T-helper 17 cell (primary cell): ENCODE results near the gene AKR1C4. TPM values are rescaled to one million over a fixed set of nuclear protein-coding genes. Genes with fewer than 3 reads are reported as not detected.
"Not testable (repeated sequence)": the region's sequence is repeated elsewhere in the genome, so short reads cannot be mapped to it uniquely, and the experiment has no call there.

Experiments used
- ATAC-seq: fragments of 150-1000 bp; cut with Tn5 transposase; 2 replicates; pipeline ENCODE4 v1.10.0; 2021; ENCODE audit warnings: mild to moderate bottlenecking, moderate library complexity
- DNase-seq, 3 donors: peaks; one replicate each; pipeline versions ENCODE4 v3.0.0 to v3.0.0-alpha.2; 2020 to 2021
- H3K9me3 ChIP-seq: one replicate; pipeline ENCODE4 v1.7.0; 2013; ENCODE audit warnings: low read length, mild to moderate bottlenecking; ENCODE audit not compliant: control insufficient read depth, poor library complexity, severe bottlenecking
- H3K27ac Mint-ChIP-seq: one replicate; pipeline ENCODE4 v1.8.0; 2022; ENCODE audit warnings: mild to moderate bottlenecking, moderate library complexity, mixed read lengths
- H3K27me3 Mint-ChIP-seq: one replicate; pipeline ENCODE4 v1.8.0; 2022; ENCODE audit warnings: mixed read lengths
- H3K36me3 Mint-ChIP-seq: one replicate; pipeline ENCODE4 v1.8.0; 2022; ENCODE audit warnings: low read depth, mixed read lengths
- H3K4me1 Mint-ChIP-seq: one replicate; pipeline ENCODE4 v1.8.0; 2022; ENCODE audit warnings: mild to moderate bottlenecking, mixed read lengths
- H3K4me3 Mint-ChIP-seq: one replicate; pipeline ENCODE4 v1.8.0; 2022; ENCODE audit warnings: mild to moderate bottlenecking, moderate library complexity, mixed read lengths
- total RNA-seq, 4 donors: library from RNA in 2 of 4; stranded (reverse) in 2 of 4; gene quantifications; one replicate each; pipeline ENCODE4 v1.2.3 and lab custom pipeline; 2022 to 2026

The AKR1C4 gene
- total RNA-seq, 2 donors from 2014 or later: not detected

- H3K4me3 Mint-ChIP-seq: no peak overlapping the region
- no peak for DNase-seq
- no peaks in the 10 kb centered on the region for H3K4me1 Mint-ChIP-seq
- no peak for ATAC-seq
- no peak overlapping the region for H3K27ac Mint-ChIP-seq
- peaks cover 6% of the 10 kb centered on the region for H3K36me3 Mint-ChIP-seq
- no peaks in the 10 kb centered on the region for H3K9me3 ChIP-seq
- no peaks in the 10 kb centered on the region for H3K27me3 Mint-ChIP-seq
These were observed 12.7 kb upstream of the AKR1C4 start for GRCh38 chr10:5183923-5184322.

- H3K9me3 ChIP-seq: no peaks in the 10 kb centered on the region
- Mint-ChIP-seq H3K36me3 (peaks cover 6% of the 10 kb centered on the region), H3K27ac (no peak within 1 kb of the TSS), H3K4me1 (no peaks in the 10 kb centered on the region), H3K27me3 (no peaks in the 10 kb centered on the region), H3K4me3 (no peak within 1 kb of the TSS)
- DNase-seq: no peak
- ATAC-seq: no peak
These were observed 11.5 kb upstream of the AKR1C4 start, which contains the start of gene AKR1C8 for GRCh38 chr10:5184987-5185775. AKR1C8 (minus strand) TSS chr10:5185150; CDS start chr10:5185104, 46 bp downstream.

- Mint-ChIP-seq H3K27ac (no peak overlapping the region), H3K4me3 (no peak overlapping the region), H3K36me3 (peaks cover 6% of the 10 kb centered on the region)
These were observed 8.8 kb upstream of the AKR1C4 start for GRCh38 chr10:5187867-5188266.

DNA sequence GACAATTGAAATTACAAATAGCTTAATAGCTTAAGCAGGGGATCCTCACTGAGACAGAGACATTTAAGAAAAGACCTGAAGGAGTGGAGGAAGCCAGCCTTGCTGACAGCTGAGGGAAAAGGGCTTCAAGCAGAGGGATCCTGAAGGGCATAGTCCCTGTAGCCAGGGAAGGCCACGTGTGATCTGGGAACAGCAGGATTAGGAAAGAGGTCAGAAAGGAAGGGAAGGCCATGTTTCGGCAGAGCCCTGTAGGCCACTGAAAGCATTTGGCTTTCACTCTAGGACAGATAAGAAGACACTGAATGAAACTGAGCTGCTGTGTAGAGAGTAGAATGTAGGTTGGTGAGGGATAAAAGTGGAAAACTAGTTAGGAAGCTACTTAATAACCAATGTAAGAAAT, 8.3 kb upstream of the AKR1C4 start:
- no peaks in the 10 kb centered on the region for H3K9me3 ChIP-seq
- H3K4me3 Mint-ChIP-seq: no peak overlapping the region
- no peak for DNase-seq
- ATAC-seq: no peak
- H3K27me3 Mint-ChIP-seq: no peaks in the 10 kb centered on the region
- H3K36me3 Mint-ChIP-seq: peaks cover 5% of the 10 kb centered on the region
- no peak overlapping the region for H3K27ac Mint-ChIP-seq
- H3K4me1 Mint-ChIP-seq: no peaks in the 10 kb centered on the region

More at GRCh38 chr10:5187867-5188266, 8.8 kb upstream of the AKR1C4 start:
- no peak for DNase-seq
- H3K27me3 Mint-ChIP-seq: no peaks in the 10 kb centered on the region
- no peaks in the 10 kb centered on the region for H3K9me3 ChIP-seq
- H3K4me1 Mint-ChIP-seq: no peaks in the 10 kb centered on the region
- ATAC-seq: no peak

GRCh38 chr10:5194431-5194830, 2.2 kb upstream of the AKR1C4 start:
- no peak overlapping the region for H3K27ac Mint-ChIP-seq

DNA sequence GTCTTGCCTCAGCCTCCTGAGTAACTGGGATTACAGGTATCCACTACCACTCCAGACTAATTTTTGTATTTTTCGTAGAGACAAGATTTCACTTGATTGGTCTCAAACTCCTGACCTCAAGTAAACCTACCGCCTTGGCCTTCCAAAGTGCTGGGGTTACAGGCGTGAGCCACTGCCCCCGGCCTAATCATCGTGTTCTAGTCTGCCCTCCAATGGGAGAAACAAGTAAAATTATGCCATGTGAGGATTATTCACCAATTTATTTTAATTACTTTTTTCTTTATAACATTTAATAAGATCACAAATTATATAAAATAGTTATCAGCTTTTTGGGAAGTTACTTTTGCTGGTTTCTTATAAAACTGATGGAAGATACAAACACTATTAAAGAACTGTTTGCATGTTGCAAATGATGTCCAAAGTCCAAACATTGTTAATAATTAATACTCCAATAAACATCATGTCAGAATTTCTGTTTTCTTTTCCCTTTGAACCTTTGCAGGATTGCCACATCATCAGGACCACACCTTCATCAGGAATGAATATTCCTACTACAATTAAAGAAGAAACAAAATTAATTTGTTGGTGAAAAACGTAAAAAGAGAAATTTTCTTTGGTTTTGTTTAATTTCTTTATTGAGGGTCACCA, 786 bp upstream of the AKR1C4 start:
- ATAC-seq: no peak
- no peaks in the 10 kb centered on the region for H3K36me3 Mint-ChIP-seq

More at GRCh38 chr10:5194431-5194830, 2.2 kb upstream of the AKR1C4 start:
- H3K27me3 Mint-ChIP-seq: no peaks in the 10 kb centered on the region
- no peak overlapping the region for H3K4me3 Mint-ChIP-seq
- H3K4me1 Mint-ChIP-seq: peaks cover 3% of the 10 kb centered on the region
- DNase-seq (no peak), ATAC-seq (no peak)
- H3K36me3 Mint-ChIP-seq: no peaks in the 10 kb centered on the region
- H3K9me3 ChIP-seq: no peaks in the 10 kb centered on the region

GRCh38 chr10:5198386-5198785, 1.7 kb downstream of the AKR1C4 start:
- no peak overlapping the region for H3K4me3 Mint-ChIP-seq
- H3K4me1 Mint-ChIP-seq: peaks cover 3% of the 10 kb centered on the region

More for the DNA sequence above, 786 bp upstream of the AKR1C4 start:
- Mint-ChIP-seq H3K27me3 (no peaks in the 10 kb centered on the region), H3K27ac (no peak overlapping the region), H3K4me1 (peaks cover 3% of the 10 kb centered on the region), H3K4me3 (no peak overlapping the region)
- no peaks in the 10 kb centered on the region for H3K9me3 ChIP-seq
- DNase-seq: no peak

GRCh38 chr10:5199398-5199797, 2.8 kb downstream of the AKR1C4 start:
- Mint-ChIP-seq H3K27ac (no peak overlapping the region), H3K36me3 (no peaks in the 10 kb centered on the region), H3K4me1 (no peaks in the 10 kb centered on the region), H3K4me3 (no peak overlapping the region), H3K27me3 (peaks cover 5% of the 10 kb centered on the region)
- H3K9me3 ChIP-seq: no peaks in the 10 kb centered on the region
- no peak for DNase-seq
- ATAC-seq: no peak

More at GRCh38 chr10:5198386-5198785, 1.7 kb downstream of the AKR1C4 start:
- peaks cover 3% of the 10 kb centered on the region for H3K27me3 Mint-ChIP-seq
- no peak for DNase-seq
- no peak for ATAC-seq
- no peaks in the 10 kb centered on the region for H3K9me3 ChIP-seq
- H3K36me3 Mint-ChIP-seq: no peaks in the 10 kb centered on the region
- H3K27ac Mint-ChIP-seq: no peak overlapping the region

- H3K27me3 Mint-ChIP-seq: peaks cover 15% of the 10 kb centered on the region
These were observed 10.2 kb downstream of the AKR1C4 start for GRCh38 chr10:5206799-5207198.

GRCh38 chr10:5209776-5210175, 13.1 kb downstream of the AKR1C4 start:
- DNase-seq, H3K4me1 Mint-ChIP-seq, H3K36me3 Mint-ChIP-seq, H3K4me3 Mint-ChIP-seq, H3K9me3 ChIP-seq, ATAC-seq, H3K27me3 Mint-ChIP-seq, H3K27ac Mint-ChIP-seq: not testable (repeated sequence)

More at GRCh38 chr10:5206799-5207198, 10.2 kb downstream of the AKR1C4 start:
- H3K9me3 ChIP-seq: no peaks in the 10 kb centered on the region
- H3K4me1 Mint-ChIP-seq: peaks cover 3% of the 10 kb centered on the region
- no peak overlapping the region for H3K27ac Mint-ChIP-seq
- H3K36me3 Mint-ChIP-seq: peaks cover 3% of the 10 kb centered on the region
- no peak overlapping the region for H3K4me3 Mint-ChIP-seq
- no peak for DNase-seq
- ATAC-seq: no peak

DNA sequence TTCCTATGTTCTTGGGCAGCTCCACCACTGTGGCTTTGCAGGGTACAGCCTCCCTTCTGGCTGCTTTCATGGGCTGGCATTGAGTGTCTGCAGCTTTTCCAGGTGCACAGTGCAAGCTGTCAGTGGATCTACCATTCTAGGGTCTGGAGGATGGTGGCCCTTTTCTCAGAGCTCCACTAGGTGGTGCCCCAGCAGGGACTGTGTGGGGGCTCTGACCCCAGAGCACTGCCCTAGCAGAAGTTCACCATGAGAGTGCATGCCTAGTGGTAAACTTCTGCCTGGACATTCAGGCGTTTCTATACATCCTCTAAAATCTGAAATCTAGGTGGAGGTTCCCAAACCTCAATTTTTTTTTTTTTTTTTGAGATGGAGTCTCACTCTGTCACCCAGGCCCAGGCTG, 13.6 kb downstream of the AKR1C4 start:
- not testable (repeated sequence) for H3K4me3 Mint-ChIP-seq

GRCh38 chr10:5211696-5212536, 15.3 kb downstream of the AKR1C4 start:
- H3K9me3 ChIP-seq: no peaks in the 10 kb centered on the region
- no peaks in the 10 kb centered on the region for H3K27me3 Mint-ChIP-seq
- H3K27ac Mint-ChIP-seq: no peak overlapping the region
- H3K4me3 Mint-ChIP-seq: no peak overlapping the region
- no peaks in the 10 kb centered on the region for H3K36me3 Mint-ChIP-seq
- DNase-seq: no peak
- no peak for ATAC-seq
- no peaks in the 10 kb centered on the region for H3K4me1 Mint-ChIP-seq

More for the DNA sequence above, 13.6 kb downstream of the AKR1C4 start:
- not testable (repeated sequence) for ATAC-seq, H3K9me3 ChIP-seq, H3K4me1 Mint-ChIP-seq, DNase-seq, H3K27ac Mint-ChIP-seq, H3K36me3 Mint-ChIP-seq, H3K27me3 Mint-ChIP-seq

DNA sequence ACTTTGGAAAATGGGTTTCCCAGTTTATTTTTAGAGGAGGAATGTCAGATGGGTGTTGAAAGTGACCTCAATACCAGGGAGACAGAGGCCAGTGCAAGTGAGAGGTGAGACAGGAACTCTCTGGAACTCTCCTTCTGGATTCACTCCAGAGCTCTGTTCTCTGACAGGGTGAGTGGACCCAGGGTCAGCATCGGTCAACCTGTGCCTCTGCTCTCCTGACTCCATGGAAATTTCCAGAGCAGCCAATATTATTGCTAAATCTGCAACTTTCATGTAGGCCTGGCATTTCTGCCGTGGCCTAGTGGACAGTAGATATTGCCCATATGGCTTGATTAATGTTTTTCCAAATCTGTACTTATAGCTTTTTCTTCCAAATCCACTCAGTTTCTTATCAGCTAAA, 20.2 kb downstream of the AKR1C4 start:
- no peak overlapping the region for H3K4me3 Mint-ChIP-seq
- no peaks in the 10 kb centered on the region for H3K36me3 Mint-ChIP-seq
- ATAC-seq: no peak
- H3K9me3 ChIP-seq: no peaks in the 10 kb centered on the region
- H3K27me3 Mint-ChIP-seq: no peaks in the 10 kb centered on the region
- H3K4me1 Mint-ChIP-seq: no peaks in the 10 kb centered on the region
- no peak for DNase-seq
- no peak overlapping the region for H3K27ac Mint-ChIP-seq
